Breast epithelium (tissue), 4 donors: ENCODE results near the gene UNC5B. TPM values are rescaled to one million over a fixed set of nuclear protein-coding genes. Genes with fewer than 3 reads are reported as not detected.

Experiments used
- DNase-seq, 2 donors: peaks; one replicate each; pipeline ENCODE4 v3.0.0-alpha.2; 2019; ENCODE audit warnings: low spot score in 2 of 2
- H3K27ac ChIP-seq, 2 donors: fragments of 200-600 bp; sonication (generic) in 1 of 2; one replicate each; pipeline ENCODE4 v1.5.1; 2016 to 2019; ENCODE audit warnings: mild to moderate bottlenecking in 1 of 2
- H3K27me3 ChIP-seq, 2 donors: fragments of 200-600 bp; sonication (generic) in 1 of 2; one replicate each; pipeline versions ENCODE4 v1.5.1 to v1.6.0; 2017 to 2019; ENCODE audit warnings: control low read depth in 1 of 2, mild to moderate bottlenecking in 1 of 2
- H3K36me3 ChIP-seq: fragments of 200-600 bp; one replicate; pipeline ENCODE4 v1.5.1; 2019
- H3K4me1 ChIP-seq, 2 donors: fragments of 200-600 bp; sonication (generic); one replicate each; pipeline ENCODE4 v1.5.1; 2016 to 2019; ENCODE audit warnings: control low read depth in 1 of 2
- H3K4me3 ChIP-seq, 3 donors: fragments of 200-600 bp; sonication (generic); 1 replicate in 2 of 3; 2 replicates in 1 of 3; pipeline ENCODE4 v1.5.1; 2016 to 2019; ENCODE audit warnings: mild to moderate bottlenecking in 3 of 3, moderate library complexity in 2 of 3
- H3K9me3 ChIP-seq, 2 donors: fragments of 200-600 bp; sonication (generic) in 1 of 2; one replicate each; pipeline ENCODE4 v1.5.1; 2016 to 2019; ENCODE audit warnings: control low read depth in 1 of 2
- CTCF ChIP-seq, 3 donors: fragments of 450-650 bp; IDR thresholded peaks; one replicate each; pipeline ENCODE4 v1.5.1; 2016 to 2017; ENCODE audit warnings: antibody characterized with exemption in 3 of 3, mild to moderate bottlenecking in 3 of 3, moderate library complexity in 3 of 3
- POLR2A ChIP-seq: fragments of 450-650 bp; IDR thresholded peaks from one replicate; pipeline ENCODE4 v1.6.1; 2016; ENCODE audit warnings: antibody characterized with exemption, mild to moderate bottlenecking, moderate library complexity
- POLR2AphosphoS5 ChIP-seq, 3 donors: sonication (generic); formaldehyde crosslinking; IDR thresholded peaks; one replicate each; pipeline ENCODE4 v1.6.1; 2017; ENCODE audit warnings: antibody characterized with exemption in 3 of 3
- intact Hi-C: fragments of 100-400 bp; cut with DNase I; formaldehyde crosslinking; loops from one replicate; pipeline ENCODE4 v1.15.1; 2023; ENCODE audit warnings: low total_unique reads
- total RNA-seq, 3 donors: library from RNA; depleted of rRNA; stranded (reverse); fragments of >200 nt; gene quantifications; one replicate each; pipeline ENCODE4 v1.1.0, GENCODE V29; 2016

Gene UNC5B
- total RNA-seq, 3 donors from 2014 or later, result 0.80 to 4.9 (median 3.5) TPM

DNA sequence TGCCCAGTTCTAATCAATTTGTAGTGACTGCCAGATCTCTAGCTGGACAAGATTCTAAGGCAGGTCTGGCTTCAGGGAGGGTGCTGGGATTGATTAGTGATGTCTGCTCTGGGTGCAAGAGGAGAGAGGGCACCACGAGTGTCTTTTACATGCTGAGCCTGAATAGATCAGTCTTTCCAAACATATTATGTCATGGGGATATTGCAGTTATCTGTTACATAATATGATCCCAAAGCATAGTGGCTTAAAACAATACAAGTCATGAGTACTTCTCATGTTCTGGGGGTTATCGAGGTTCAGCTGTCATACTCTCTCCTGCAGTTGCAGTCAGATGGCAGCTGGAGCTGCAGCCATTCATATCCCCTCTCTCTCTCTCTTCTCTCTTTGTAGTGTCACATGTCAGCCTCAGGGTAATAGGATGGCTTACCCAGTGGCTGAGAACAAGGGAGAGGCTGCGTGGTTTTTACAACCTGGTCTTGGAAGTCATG is 132.7 kb downstream of the UNC5B start:
- Histone ChIP-seq H3K4me1 (no peaks in the 10 kb centered on the region), H3K9me3 (no peaks in the 10 kb centered on the region), H3K4me3 (no peak overlapping the region), H3K27ac (no peak overlapping the region), H3K36me3 (no peaks in the 10 kb centered on the region), H3K27me3 (no peaks in the 10 kb centered on the region)
- intact Hi-C loops, result no loop called here
- TF ChIP-seq CTCF (IDR thresholded peaks at IDR 0.05) (no peak), POLR2A (no peak), POLR2AphosphoS5 (IDR thresholded peaks at IDR 0.05) (no peak)
- DNase-seq, result no peak

- intact Hi-C loops, result no loop called here
- DNase-seq, result no peak
- no peaks in the 10 kb centered on the region for H3K9me3 ChIP-seq
- no peaks in the 10 kb centered on the region for H3K4me1 ChIP-seq
- H3K27me3 ChIP-seq, result no peaks in the 10 kb centered on the region
- H3K36me3 ChIP-seq, result no peaks in the 10 kb centered on the region
- TF ChIP-seq POLR2A (no peak), POLR2AphosphoS5 (IDR thresholded peaks at IDR 0.05) (no peak), CTCF (IDR thresholded peaks at IDR 0.05) (no peak)
- H3K4me3 ChIP-seq, result no peak overlapping the region
- H3K27ac ChIP-seq, result no peak overlapping the region
These were observed 133.3 kb downstream of the UNC5B start for GRCh38 chr10:71345694-71346093.

DNA sequence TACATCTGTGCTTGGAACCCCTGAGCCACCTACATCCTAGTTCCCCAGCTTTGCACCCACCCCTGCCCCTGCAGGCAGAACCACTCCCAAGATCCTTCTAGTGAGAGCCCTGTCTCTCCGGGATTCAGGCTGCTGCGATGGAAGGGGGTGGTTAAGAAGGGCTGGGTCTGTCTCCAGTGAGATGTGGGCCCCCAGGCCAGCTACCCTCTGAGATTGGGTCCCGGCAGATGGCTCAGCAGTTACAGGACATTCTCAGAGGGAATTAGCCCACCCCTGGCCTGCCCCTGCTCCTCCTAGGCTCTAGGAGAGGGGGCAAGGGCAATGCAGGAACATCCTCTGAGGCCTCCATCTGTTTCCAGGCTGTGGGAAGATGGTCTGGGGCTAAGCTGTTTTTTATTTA is 134.4 kb downstream of the UNC5B start:
- Histone ChIP-seq H3K4me1 (no peaks in the 10 kb centered on the region), H3K36me3 (no peaks in the 10 kb centered on the region), H3K4me3 (no peak overlapping the region), H3K9me3 (no peaks in the 10 kb centered on the region), H3K27me3 (no peaks in the 10 kb centered on the region), H3K27ac (no peak overlapping the region)
- no peak for TF ChIP-seq CTCF (IDR thresholded peaks at IDR 0.05)
- DNase-seq, result no peak
- intact Hi-C loops, result no loop called here

- Histone ChIP-seq H3K36me3 (no peaks in the 10 kb centered on the region), H3K27ac (no peak overlapping the region), H3K4me1 (no peaks in the 10 kb centered on the region), H3K4me3 (no peak overlapping the region), H3K27me3 (no peaks in the 10 kb centered on the region), H3K9me3 (no peaks in the 10 kb centered on the region)
- DNase-seq, result peak in 1 of 2 donors; percentile 64
- intact Hi-C loops, result no loop called here
- TF ChIP-seq CTCF (IDR thresholded peaks at IDR 0.05), result no peak
- no peak for TF ChIP-seq POLR2AphosphoS5 (IDR thresholded peaks at IDR 0.05)
- no peak for TF ChIP-seq POLR2A
These were observed 135.4 kb downstream of the UNC5B start for GRCh38 chr10:71347587-71348395.

- H3K4me3 ChIP-seq, result no peak overlapping the region
- DNase-seq, result no peak
- no peak overlapping the region for H3K27ac ChIP-seq
- no peaks in the 10 kb centered on the region for H3K9me3 ChIP-seq
- H3K27me3 ChIP-seq, result no peaks in the 10 kb centered on the region
- no peaks in the 10 kb centered on the region for H3K4me1 ChIP-seq
- no peak for TF ChIP-seq CTCF (IDR thresholded peaks at IDR 0.05)
- TF ChIP-seq POLR2A, result no peak
- no peak for TF ChIP-seq POLR2AphosphoS5 (IDR thresholded peaks at IDR 0.05)
- no peaks in the 10 kb centered on the region for H3K36me3 ChIP-seq
- intact Hi-C loops, result no loop called here
These were observed 136.5 kb downstream of the UNC5B start for GRCh38 chr10:71348850-71349249.
